ENCODE measurements around the gene MICALL2.

MICALL2 gene

DNA sequence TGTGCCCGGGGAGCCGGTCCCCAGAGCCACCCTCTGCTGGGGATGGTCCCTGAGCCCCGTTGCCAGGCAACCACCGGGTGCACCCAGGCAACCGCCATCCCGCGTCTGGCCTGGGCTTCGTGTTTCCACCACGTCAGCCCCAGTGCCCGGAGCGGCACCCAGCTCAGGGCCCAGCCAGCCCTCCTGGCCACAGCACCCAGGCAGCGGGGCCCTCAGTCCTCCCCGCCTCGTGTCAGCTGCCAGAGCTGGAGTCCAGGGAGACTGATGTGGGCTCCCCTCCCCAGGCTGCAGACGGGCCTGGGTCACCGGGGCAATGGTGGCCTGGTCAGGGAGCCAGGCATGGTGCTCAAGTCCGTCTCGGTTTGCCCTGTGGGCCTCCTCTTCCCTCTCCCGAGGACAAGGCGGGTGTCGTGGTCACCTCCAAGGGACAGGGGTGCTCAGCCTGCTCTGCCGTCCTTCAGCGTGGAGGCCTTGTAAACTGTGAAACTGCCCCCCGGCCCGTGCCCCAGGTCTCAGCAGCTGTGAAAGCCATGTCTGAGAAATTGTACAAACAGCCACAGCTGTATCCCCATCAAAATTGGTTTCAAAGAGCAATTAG lies 72.5 kb downstream of the MICALL2 start:
- in situ Hi-C loops (cut with HindIII; ENCODE audit: low sequenced_read_pairs): loop anchor here (5.0 kb wide), 1 partner anchor 64 kb away; no protein-coding TSS in a partner anchor
- no peak overlapping the region for H3K4me3 ChIP-seq (ENCODE audit: low read depth, low read length)
- TF ChIP-seq, protein P1, sequence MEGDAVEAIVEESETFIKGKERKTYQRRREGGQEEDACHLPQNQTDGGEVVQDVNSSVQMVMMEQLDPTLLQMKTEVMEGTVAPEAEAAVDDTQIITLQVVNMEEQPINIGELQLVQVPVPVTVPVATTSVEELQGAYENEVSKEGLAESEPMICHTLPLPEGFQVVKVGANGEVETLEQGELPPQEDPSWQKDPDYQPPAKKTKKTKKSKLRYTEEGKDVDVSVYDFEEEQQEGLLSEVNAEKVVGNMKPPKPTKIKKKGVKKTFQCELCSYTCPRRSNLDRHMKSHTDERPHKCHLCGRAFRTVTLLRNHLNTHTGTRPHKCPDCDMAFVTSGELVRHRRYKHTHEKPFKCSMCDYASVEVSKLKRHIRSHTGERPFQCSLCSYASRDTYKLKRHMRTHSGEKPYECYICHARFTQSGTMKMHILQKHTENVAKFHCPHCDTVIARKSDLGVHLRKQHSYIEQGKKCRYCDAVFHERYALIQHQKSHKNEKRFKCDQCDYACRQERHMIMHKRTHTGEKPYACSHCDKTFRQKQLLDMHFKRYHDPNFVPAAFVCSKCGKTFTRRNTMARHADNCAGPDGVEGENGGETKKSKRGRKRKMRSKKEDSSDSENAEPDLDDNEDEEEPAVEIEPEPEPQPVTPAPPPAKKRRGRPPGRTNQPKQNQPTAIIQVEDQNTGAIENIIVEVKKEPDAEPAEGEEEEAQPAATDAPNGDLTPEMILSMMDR (IDR thresholded peaks at IDR 0.05; ENCODE audit: low read depth, low read length, missing control alignments): no peak
- DNase-seq (ENCODE audit: low read depth): no peak

DNA sequence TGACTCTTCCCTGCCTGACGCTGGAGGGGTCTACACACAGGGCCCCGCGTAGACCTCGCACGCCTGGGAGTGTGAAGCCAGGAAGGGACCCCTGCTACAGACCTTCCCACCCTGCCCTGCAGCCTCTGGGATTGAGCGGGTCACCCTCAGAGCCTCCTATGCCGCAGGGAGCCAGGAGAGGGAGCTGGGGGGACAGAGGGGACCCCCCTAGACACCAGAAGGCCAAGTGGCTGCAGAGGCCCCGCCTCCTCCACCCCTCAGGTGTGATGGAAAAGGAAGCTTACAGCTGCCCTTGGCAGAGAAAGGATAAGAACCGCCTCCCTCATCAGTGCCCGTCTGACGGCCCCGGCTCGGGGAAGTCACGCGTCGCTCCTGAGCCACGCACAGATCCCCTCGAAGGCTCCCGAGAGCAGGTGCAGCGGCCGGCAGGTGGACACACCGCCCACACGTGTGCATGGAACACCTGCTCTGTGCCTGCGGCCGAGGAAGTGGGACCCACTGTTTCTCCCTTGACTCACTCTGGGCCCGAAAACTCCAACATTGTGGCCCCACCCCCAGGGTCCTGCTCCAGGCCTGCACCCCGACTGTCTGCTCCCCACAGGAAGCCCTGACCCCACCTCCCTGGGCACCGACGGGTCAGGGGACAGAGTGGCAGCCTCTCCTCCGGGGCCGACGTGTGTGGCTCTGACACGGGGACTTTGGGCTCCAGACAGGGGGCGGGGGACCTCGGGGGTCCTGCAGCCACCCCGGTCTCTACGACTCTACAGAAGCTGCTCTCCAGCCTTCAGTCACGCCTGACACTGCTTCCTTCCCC lies 73.3 kb downstream of the MICALL2 start:
- no peak overlapping the region for H3K4me3 ChIP-seq (ENCODE audit: low read depth, low read length)
- DNase-seq (ENCODE audit: low read depth): no peak
- TF ChIP-seq, protein P1 (IDR thresholded peaks at IDR 0.05; ENCODE audit: low read depth, low read length, missing control alignments): no peak
- in situ Hi-C loops (cut with HindIII; ENCODE audit: low sequenced_read_pairs): loop anchor here (5.0 kb wide), 1 partner anchor 64 kb away; no protein-coding TSS in a partner anchor

DNA sequence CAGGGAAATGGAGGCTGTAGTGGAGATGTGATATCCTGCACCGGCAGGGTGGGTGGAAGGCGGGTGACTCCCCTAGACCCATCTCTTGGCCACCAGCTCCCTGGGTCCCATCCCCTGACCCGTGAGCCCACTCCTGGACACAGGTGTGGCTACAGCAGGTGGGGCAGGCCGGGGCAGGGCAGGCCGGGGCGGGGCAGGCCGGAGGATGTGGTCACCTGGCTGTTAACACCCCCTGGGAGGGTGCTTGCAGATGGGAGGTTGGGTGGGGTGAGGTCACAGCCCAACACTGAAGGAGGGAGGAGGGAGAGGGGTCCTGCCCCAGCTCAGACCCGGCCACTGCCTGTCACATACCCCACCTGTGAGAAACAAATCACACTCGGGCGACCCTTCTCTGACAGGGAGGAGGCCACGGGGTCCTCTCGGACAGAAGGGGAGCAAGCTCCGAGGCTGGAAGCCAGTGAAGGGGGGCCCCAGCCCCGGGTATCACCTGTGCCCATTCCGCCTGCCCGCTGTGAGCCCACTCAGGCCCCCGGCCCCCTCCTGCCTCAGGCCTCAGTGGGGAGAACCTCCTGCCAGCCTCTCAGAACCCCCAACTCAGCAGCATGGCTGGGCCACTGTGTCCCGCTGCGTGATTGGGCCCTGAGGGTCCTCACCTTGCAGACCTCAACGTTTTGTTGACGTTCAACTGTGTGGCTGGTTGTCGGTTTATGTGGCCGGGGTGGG lies 74.0 kb downstream of the MICALL2 start:
- no peak for DNase-seq (ENCODE audit: low read depth)
- in situ Hi-C loops (cut with HindIII; ENCODE audit: low sequenced_read_pairs): loop anchor here (5.0 kb wide), 1 partner anchor 63 kb away; no protein-coding TSS in a partner anchor
- no peak overlapping the region for H3K4me3 ChIP-seq (ENCODE audit: low read depth, low read length)
- TF ChIP-seq, protein P1 (IDR thresholded peaks at IDR 0.05; ENCODE audit: low read depth, low read length, missing control alignments): no peak

Measured in astrocyte of the cerebellum (primary cell).